ENCODE results near the gene PRR22. TPM values are rescaled to one million over a fixed set of nuclear protein-coding genes. Genes with fewer than 3 reads are reported as not detected.
"Not testable (repeated sequence)": the region's sequence is repeated elsewhere in the genome, so short reads cannot be mapped to it uniquely, and the experiment has no call there.

PRR22 gene
- total and polyA plus RNA-seq, 8 donors, result 1.3 to 4.5 (median 2.0) TPM

DNA sequence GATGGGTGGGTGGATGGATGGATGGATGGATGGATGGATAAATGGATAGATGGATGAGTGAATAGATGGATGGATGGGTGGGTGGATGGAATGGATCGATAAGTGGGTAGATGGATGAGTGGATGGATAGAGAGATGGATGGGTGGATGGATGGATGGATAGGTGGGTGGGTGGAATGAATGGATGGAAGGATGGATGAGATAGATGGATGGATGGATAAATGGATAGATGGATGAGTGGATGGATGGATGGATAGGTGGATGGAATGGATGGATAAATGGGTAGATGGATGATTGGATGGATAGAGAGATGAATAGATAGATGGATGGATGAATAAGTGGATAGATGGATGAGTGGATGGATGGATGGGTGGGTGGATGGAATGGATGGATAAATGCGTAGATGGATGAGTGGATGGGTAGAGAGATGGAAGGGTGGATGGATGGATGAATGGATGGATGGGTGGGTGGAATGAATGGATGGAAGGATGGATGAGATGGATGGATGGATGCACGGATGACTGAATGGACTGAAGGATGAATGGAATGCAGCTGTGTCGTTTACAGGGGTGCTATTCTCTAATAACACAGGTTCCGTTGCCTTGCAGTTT is 21.8 kb downstream of the PRR22 start:
- intact Hi-C loops (cut with DNase I), result no loop called here
- ATAC-seq (no peak), DNase-seq (no peak)
- Histone ChIP-seq H3K9me3 (no peaks in the 10 kb centered on the region), H3K27ac (no peak overlapping the region), H3K4me3 (no peak overlapping the region), H3K27me3 (peaks cover 0 to 31% of the 10 kb centered on the region in 2 donors), H3K36me3 (no peaks in the 10 kb centered on the region), H3K4me1 (no peaks in the 10 kb centered on the region)
- TF ChIP-seq, protein P1, sequence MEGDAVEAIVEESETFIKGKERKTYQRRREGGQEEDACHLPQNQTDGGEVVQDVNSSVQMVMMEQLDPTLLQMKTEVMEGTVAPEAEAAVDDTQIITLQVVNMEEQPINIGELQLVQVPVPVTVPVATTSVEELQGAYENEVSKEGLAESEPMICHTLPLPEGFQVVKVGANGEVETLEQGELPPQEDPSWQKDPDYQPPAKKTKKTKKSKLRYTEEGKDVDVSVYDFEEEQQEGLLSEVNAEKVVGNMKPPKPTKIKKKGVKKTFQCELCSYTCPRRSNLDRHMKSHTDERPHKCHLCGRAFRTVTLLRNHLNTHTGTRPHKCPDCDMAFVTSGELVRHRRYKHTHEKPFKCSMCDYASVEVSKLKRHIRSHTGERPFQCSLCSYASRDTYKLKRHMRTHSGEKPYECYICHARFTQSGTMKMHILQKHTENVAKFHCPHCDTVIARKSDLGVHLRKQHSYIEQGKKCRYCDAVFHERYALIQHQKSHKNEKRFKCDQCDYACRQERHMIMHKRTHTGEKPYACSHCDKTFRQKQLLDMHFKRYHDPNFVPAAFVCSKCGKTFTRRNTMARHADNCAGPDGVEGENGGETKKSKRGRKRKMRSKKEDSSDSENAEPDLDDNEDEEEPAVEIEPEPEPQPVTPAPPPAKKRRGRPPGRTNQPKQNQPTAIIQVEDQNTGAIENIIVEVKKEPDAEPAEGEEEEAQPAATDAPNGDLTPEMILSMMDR (IDR thresholded peaks at IDR 0.05), result no peak

DNA sequence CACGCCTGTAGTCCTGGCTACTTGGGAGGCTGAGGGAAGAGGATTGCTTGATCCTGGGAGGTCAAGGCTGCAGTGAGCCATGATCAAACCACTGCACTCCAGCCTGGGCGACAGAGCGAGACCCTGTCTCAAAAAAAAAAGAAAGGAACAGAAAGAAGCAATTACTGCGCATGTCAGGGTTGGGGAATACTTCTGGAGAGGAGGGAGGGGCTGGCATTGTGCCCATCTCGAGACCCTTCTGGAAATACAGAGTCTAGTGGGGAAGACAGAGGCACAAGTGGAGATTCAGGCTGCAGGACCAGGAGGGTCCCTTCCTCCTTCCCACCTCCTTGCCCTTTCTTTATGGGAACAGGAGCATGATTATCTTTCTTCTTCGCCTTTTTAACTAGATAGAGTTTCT is 30.8 kb downstream of the PRR22 start:
- peaks cover 0 to 30% of the 10 kb centered on the region in 2 donors for H3K27me3 ChIP-seq
- ATAC-seq (no peak), DNase-seq (no peak)
- H3K4me1 ChIP-seq, result no peaks in the 10 kb centered on the region
- H3K27ac ChIP-seq, result no peak overlapping the region
- intact Hi-C loops (cut with DNase I), result no loop called here
- no peak overlapping the region for H3K4me3 ChIP-seq
- TF ChIP-seq, protein P1 (IDR thresholded peaks at IDR 0.05), result no peak
- H3K9me3 ChIP-seq, result no peaks in the 10 kb centered on the region
- H3K36me3 ChIP-seq, result no peaks in the 10 kb centered on the region

DNA sequence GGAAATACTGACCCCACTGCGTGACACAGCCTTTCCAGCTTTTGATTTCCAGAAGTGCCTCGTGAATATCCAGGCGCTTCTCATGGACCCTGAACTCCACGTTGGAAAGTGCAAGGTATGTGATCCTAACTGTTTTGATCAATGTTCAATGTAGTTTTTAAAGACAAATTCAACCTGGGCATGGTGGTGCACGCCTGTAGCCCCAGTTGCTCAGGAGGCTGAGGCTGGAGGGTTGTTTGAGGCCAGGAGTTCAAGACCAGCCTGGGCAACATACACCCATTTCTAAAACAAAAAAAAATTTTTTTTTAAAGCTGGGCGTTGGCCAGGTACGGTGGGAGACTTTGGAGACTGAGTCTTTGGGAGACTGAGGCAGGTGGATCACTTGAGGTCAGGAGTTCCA is 32.8 kb downstream of the PRR22 start:
- no peak overlapping the region for H3K27ac ChIP-seq
- no peaks in the 10 kb centered on the region for H3K9me3 ChIP-seq
- H3K4me3 ChIP-seq, result no peak overlapping the region
- TF ChIP-seq, protein P1 (IDR thresholded peaks at IDR 0.05), result no peak
- no peaks in the 10 kb centered on the region for H3K36me3 ChIP-seq
- no peaks in the 10 kb centered on the region for H3K4me1 ChIP-seq
- intact Hi-C loops (cut with DNase I), result no loop called here
- H3K27me3 ChIP-seq, result peaks cover 0 to 37% of the 10 kb centered on the region in 2 donors
- DNase-seq (no peak), ATAC-seq (no peak)

DNA sequence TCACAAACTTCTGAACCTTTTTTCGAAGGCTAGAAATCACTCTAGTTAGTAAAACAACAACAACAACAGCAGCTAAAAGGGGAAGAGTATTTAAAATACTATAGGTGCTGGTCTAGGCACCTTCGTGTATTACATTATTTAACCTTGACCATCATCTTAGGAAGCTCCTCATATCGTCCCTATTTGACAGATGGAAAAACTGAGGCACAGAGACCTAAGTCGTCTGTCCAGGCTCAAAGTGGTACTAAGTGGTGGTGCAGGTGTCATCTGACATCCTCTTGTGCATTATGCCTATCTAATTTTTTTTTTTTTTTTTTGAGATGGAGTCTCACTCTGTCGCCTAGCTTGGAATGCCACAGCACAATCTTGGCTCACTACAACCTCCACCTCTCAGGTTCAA is 35.0 kb downstream of the PRR22 start:
- no peaks in the 10 kb centered on the region for H3K9me3 ChIP-seq
- H3K27ac ChIP-seq, result no peak overlapping the region
- ATAC-seq, result no peak
- no peak for DNase-seq
- H3K4me1 ChIP-seq, result no peaks in the 10 kb centered on the region
- TF ChIP-seq, protein P1 (IDR thresholded peaks at IDR 0.05), result no peak
- H3K27me3 ChIP-seq, result peaks cover 0 to 43% of the 10 kb centered on the region in 2 donors
- H3K36me3 ChIP-seq, result no peaks in the 10 kb centered on the region
- no peak overlapping the region for H3K4me3 ChIP-seq
- intact Hi-C loops (cut with DNase I), result no loop called here

DNA sequence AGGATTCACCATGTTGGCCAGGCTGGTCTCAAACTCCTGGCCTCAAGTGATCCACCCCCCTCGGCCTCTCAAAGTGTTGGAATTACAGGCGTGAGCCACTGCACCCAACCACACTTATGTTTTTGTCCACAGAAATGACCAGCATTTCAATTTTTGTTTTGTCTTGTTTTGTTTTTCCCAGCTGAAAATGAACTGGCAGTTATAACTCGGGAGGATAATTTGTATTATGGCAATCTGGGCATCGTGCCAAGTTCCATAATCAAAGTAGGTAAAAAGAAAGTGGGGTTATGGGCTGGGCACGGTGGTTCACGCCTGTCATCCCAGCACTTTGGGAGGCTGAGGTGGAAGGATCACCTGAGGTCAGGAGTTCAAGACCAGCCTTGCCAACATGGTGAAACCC is 35.6 kb downstream of the PRR22 start:
- H3K27ac ChIP-seq; H3K4me1 ChIP-seq; H3K36me3 ChIP-seq; H3K9me3 ChIP-seq; intact Hi-C loops (cut with DNase I); ATAC-seq; H3K4me3 ChIP-seq; DNase-seq: not testable (repeated sequence)
- peaks cover 0 to 43% of the 10 kb centered on the region in 2 donors for H3K27me3 ChIP-seq

DNA sequence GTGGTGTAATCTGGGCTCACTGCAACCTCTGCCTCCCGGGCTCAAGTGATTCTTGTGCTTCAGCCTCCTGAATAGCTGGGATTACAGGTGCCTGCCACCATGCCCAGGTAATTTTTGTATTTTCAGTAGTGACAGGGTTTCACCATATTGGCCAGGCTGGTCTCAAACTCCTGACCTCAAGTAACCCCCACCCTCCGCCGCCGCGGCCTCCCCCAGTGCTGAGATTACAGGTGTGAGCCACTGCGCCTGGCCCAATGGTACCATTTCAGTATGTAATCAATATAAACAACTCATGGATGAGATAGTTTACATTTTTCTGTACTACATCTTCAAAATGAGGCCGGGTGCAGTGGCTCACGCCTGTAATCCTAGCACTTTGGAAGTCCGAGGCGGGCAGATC is 39.5 kb downstream of the PRR22 start:
- ATAC-seq; H3K36me3 ChIP-seq; H3K27ac ChIP-seq; H3K4me1 ChIP-seq; DNase-seq; intact Hi-C loops (cut with DNase I); H3K4me3 ChIP-seq; H3K9me3 ChIP-seq: not testable (repeated sequence)
- peaks cover 0 to 42% of the 10 kb centered on the region in 2 donors for H3K27me3 ChIP-seq

Measured in left lung (tissue), 10 donors.